H1 (cell line): ENCODE results near the gene PRUNE1. TPM values are rescaled to one million over a fixed set of nuclear protein-coding genes. Genes with fewer than 3 reads are reported as not detected.
A peak's percentile ranks its signal among the peaks of the same experiment; 100 is the strongest.

ENCODE experiments used
- CTCF ChIA-PET: fragments of 300-600 bp; sonication (Branson Sonifier 250); formaldehyde crosslinking; loops from one replicate; lab custom pipeline; 2021; ENCODE audit not compliant: partially characterized antibody; lab: Charles Lee
- POLR2A ChIA-PET: fragments of 300-600 bp; sonication (Branson Sonifier 250); formaldehyde crosslinking; loops from one replicate; lab custom pipeline; 2021; ENCODE audit warnings: inconsistent platforms; ENCODE audit not compliant: partially characterized antibody; lab: Charles Lee
- DNase-seq, 2 experiments: peaks; one replicate each; pipeline versions ENCODE4 v3.0.0 to v3.0.0-alpha.2; 2010 to 2022; ENCODE audit warnings: low spot score in 2 of 2, low read depth in 1 of 2, mixed read lengths in 1 of 2
- FAIRE-seq: peaks from 2 replicates; lab custom pipeline; 2011; peaks lifted over from hg19 to GRCh38; lab: Jason Lieb, UNC
- H2AFZ ChIP-seq: 2 replicates; pipeline ENCODE4 v1.8.1; 2012; ENCODE audit warnings: low read length, inconsistent platforms
- H2AK5ac ChIP-seq: 2 replicates; pipeline ENCODE4 v1.6.1; 2013; ENCODE audit warnings: low read depth, low read length
- H2BK120ac ChIP-seq: replicated peaks from 2 replicates; pipeline ENCODE3; 2013; ENCODE audit warnings: low read depth, low read length, inconsistent platforms
- H2BK12ac ChIP-seq: 2 replicates; pipeline ENCODE4 v1.6.1; 2013; ENCODE audit warnings: low read depth, low read length
- H2BK15ac ChIP-seq: 2 replicates; pipeline ENCODE4 v1.6.1; 2013; ENCODE audit warnings: low read length
- H2BK20ac ChIP-seq: 2 replicates; pipeline ENCODE4 v1.6.1; 2013; ENCODE audit warnings: low read length
- H2BK5ac ChIP-seq: 2 replicates; pipeline ENCODE4 v1.6.1; 2013; ENCODE audit warnings: low read depth, low read length
- H3K14ac ChIP-seq: 2 replicates; pipeline ENCODE4 v1.6.1; 2013; ENCODE audit warnings: inconsistent platforms; ENCODE audit not compliant: insufficient read length
- H3K18ac ChIP-seq: 2 replicates; pipeline ENCODE4 v1.6.1; 2013; ENCODE audit warnings: low read length; ENCODE audit errors: extremely low read depth
- H3K23ac ChIP-seq: 2 replicates; pipeline ENCODE4 v1.6.1; 2013; ENCODE audit warnings: inconsistent platforms; ENCODE audit not compliant: insufficient read length
- H3K23me2 ChIP-seq: 2 replicates; pipeline ENCODE4 v1.6.1; 2013; ENCODE audit warnings: low read depth, low read length
- H3K27ac ChIP-seq: 2 replicates; pipeline ENCODE4 v1.6.1; 2011; ENCODE audit warnings: low read depth, low read length, inconsistent platforms
- H3K27me3 ChIP-seq, 4 experiments: replicated peaks in 1 of 4; 1 replicate in 1 of 4; 2 replicates in 3 of 4; pipeline versions ENCODE4 v1.6.1 to v1.8.1; 2011 to 2013; ENCODE audit warnings: low read length in 3 of 4, mild to moderate bottlenecking in 3 of 4, inconsistent platforms in 2 of 4, mixed read lengths in 2 of 4, moderate library complexity in 1 of 4; ENCODE audit not compliant: control insufficient read depth in 3 of 4, insufficient read depth in 3 of 4; ENCODE audit errors: extremely low read depth in 1 of 4
- H3K36me3 ChIP-seq, 4 experiments: 2 replicates each; pipeline versions ENCODE4 v1.6.1 to v1.8.1; 2011 to 2013; ENCODE audit warnings: mild to moderate bottlenecking in 4 of 4, low read length in 3 of 4, moderate library complexity in 2 of 4, control low read depth in 1 of 4, inconsistent platforms in 1 of 4; ENCODE audit not compliant: insufficient read depth in 4 of 4, control insufficient read depth in 2 of 4
- H3K4ac ChIP-seq: replicated peaks from 2 replicates; pipeline ENCODE3; 2013; ENCODE audit warnings: low read length, low read depth, mixed read lengths, inconsistent platforms; ENCODE audit not compliant: insufficient read length
- H3K4me1 ChIP-seq, 4 experiments: replicated peaks in 1 of 4; 1 replicate in 1 of 4; 2 replicates in 3 of 4; pipeline versions ENCODE4 v1.6.1 to v1.8.1; 2011 to 2013; ENCODE audit warnings: low read length in 3 of 4, inconsistent platforms in 2 of 4, mixed read lengths in 1 of 4; ENCODE audit not compliant: insufficient read depth in 4 of 4, control insufficient read depth in 3 of 4
- H3K4me2 ChIP-seq, 2 experiments: 2 replicates each; pipeline versions ENCODE4 v1.6.1 to v1.8.1; 2011 to 2013; ENCODE audit warnings: low read depth in 2 of 2, low read length in 2 of 2, control low read depth in 1 of 2, inconsistent platforms in 1 of 2, mild to moderate bottlenecking in 1 of 2; ENCODE audit not compliant: insufficient read depth in 1 of 2
- H3K4me3 ChIP-seq, 4 experiments: fragments of 200-600, 300-600 bp in 1 of 4; sonication (generic), shearing (Covaris generic), sonication (Bioruptor Twin) in 1 of 4; 2 replicates each; pipeline versions ENCODE4 v1.5.1 to v1.8.1; 2011 to 2016; ENCODE audit warnings: low read length in 4 of 4, low read depth in 3 of 4, control low read depth in 2 of 4, inconsistent platforms in 2 of 4, mild to moderate bottlenecking in 2 of 4, mixed read lengths in 1 of 4, moderate library complexity in 1 of 4; ENCODE audit not compliant: insufficient read depth in 2 of 4; ENCODE audit errors: extremely low read depth in 1 of 4
- H3K56ac ChIP-seq: replicated peaks from 2 replicates; pipeline ENCODE3; 2013; ENCODE audit warnings: low read depth, mild to moderate bottlenecking, mixed read lengths, low read length, inconsistent platforms; ENCODE audit not compliant: insufficient read length
- H3K79me1 ChIP-seq: 2 replicates; pipeline ENCODE4 v1.6.1; 2013; ENCODE audit warnings: low read depth, low read length, control low read depth
- H3K79me2 ChIP-seq, 2 experiments: 2 replicates each; pipeline versions ENCODE4 v1.6.1 to v1.8.1; 2012 to 2013; ENCODE audit warnings: low read length in 2 of 2, mild to moderate bottlenecking in 2 of 2, inconsistent platforms in 1 of 2; ENCODE audit not compliant: insufficient read depth in 2 of 2, control insufficient read depth in 1 of 2
- H3K9ac ChIP-seq, 4 experiments: replicated peaks in 1 of 4; 1 replicate in 1 of 4; 2 replicates in 3 of 4; pipeline versions ENCODE4 v1.6.1 to v1.8.1; 2011 to 2013; ENCODE audit warnings: low read depth in 3 of 4, low read length in 3 of 4, control low read depth in 2 of 4, mild to moderate bottlenecking in 2 of 4, moderate library complexity in 2 of 4, inconsistent platforms in 1 of 4; ENCODE audit errors: extremely low read depth in 1 of 4
- H3K9me3 ChIP-seq, 2 experiments: 2 replicates each; pipeline versions ENCODE4 v1.6.1 to v1.8.1; 2012 to 2013; ENCODE audit warnings: mild to moderate bottlenecking in 2 of 2, moderate library complexity in 2 of 2, control low read depth in 1 of 2, inconsistent platforms in 1 of 2, low read depth in 1 of 2, low read length in 1 of 2, mixed read lengths in 1 of 2; ENCODE audit not compliant: insufficient read depth in 2 of 2
- H4K20me1 ChIP-seq, 2 experiments: replicated peaks in 1 of 2; 2 replicates each; pipeline versions ENCODE3 to v1.8.1; 2011 to 2013; ENCODE audit warnings: inconsistent platforms in 2 of 2, low read length in 2 of 2, mild to moderate bottlenecking in 1 of 2; ENCODE audit not compliant: insufficient read depth in 2 of 2, control insufficient read depth in 1 of 2
- H4K5ac ChIP-seq: 2 replicates; pipeline ENCODE4 v1.6.1; 2013; ENCODE audit warnings: low read length, low read depth, mixed read lengths, inconsistent platforms; ENCODE audit not compliant: insufficient read length
- H4K8ac ChIP-seq: 2 replicates; pipeline ENCODE4 v1.8.0; 2013; ENCODE audit warnings: mild to moderate bottlenecking, moderate library complexity, low read length, inconsistent platforms; ENCODE audit not compliant: insufficient read depth; ENCODE audit errors: extremely low read depth
- H4K91ac ChIP-seq: replicated peaks from 2 replicates; pipeline ENCODE3; 2013; ENCODE audit warnings: low read length, mixed read lengths, inconsistent platforms; ENCODE audit not compliant: insufficient read length
- BCL11A ChIP-seq, 2 experiments: IDR thresholded peaks; one replicate each; pipeline ENCODE4 v1.6.1; 2011; ENCODE audit warnings: low read depth in 2 of 2, low read length in 2 of 2, mild to moderate bottlenecking in 2 of 2
- HDAC6 ChIP-seq: IDR thresholded peaks from one replicate; pipeline ENCODE4 v1.7.1; 2012; ENCODE audit warnings: low read depth, mild to moderate bottlenecking, inconsistent platforms, low read length, moderate library complexity
- JUN ChIP-seq: IDR thresholded peaks from 2 replicates; pipeline ENCODE4 v1.6.1; 2011; ENCODE audit warnings: low read depth, mild to moderate bottlenecking, improper control_type of control experiment, low read length
- KDM5A ChIP-seq: fragments of 200-600 bp; IDR thresholded peaks from 2 replicates; pipeline ENCODE4 v1.7.1; 2012; ENCODE audit warnings: mild to moderate bottlenecking, low read length, inconsistent platforms, mixed read lengths
- RBBP5 ChIP-seq: IDR thresholded peaks from 2 replicates; pipeline ENCODE4 v1.7.1; 2012; ENCODE audit warnings: low read depth, mild to moderate bottlenecking, inconsistent platforms, low read length, moderate library complexity, borderline replicate concordance
- SIN3A ChIP-seq, 2 experiments: IDR thresholded peaks in 1 of 2; conservative IDR thresholded peaks in 1 of 2; 2 replicates each; pipeline ENCODE4 v1.6.1; 2011 to 2012; ENCODE audit warnings: low read length in 2 of 2, improper control_type of control experiment in 1 of 2, low read depth in 1 of 2, mild to moderate bottlenecking in 1 of 2
- SRF ChIP-seq: IDR thresholded peaks from 2 replicates; pipeline ENCODE4 v1.6.1; 2011; ENCODE audit warnings: mild to moderate bottlenecking, low read depth, low read length, moderate library complexity
- SUZ12 ChIP-seq: fragments of 200-600 bp; sonication (generic); IDR thresholded peaks from 2 replicates; pipeline ENCODE4 v1.6.1; 2012; ENCODE audit warnings: mild to moderate bottlenecking, inconsistent platforms, low read length, moderate library complexity, mixed read lengths
- TAF7 ChIP-seq: optimal IDR thresholded peaks from 2 replicates; pipeline ENCODE3; 2011; ENCODE audit warnings: low read depth, mild to moderate bottlenecking, inconsistent platforms, low read length, moderate library complexity, borderline replicate concordance
- ZNF274 ChIP-seq: IDR thresholded peaks from 2 replicates; pipeline ENCODE4 v1.7.0; 2012; ENCODE audit warnings: low read length, borderline replicate concordance; ENCODE audit errors: extremely low read depth
- WGBS, 2 experiments: shearing (Covaris generic) in 1 of 2; methylation state at CpG; one replicate each; pipeline versions ENCODE4 v1.1.6 to v1.1.7; 2013 to 2015; ENCODE audit warnings: low lambda C conversion rate in 2 of 2, mixed read lengths in 2 of 2, inconsistent platforms in 1 of 2, low coverage in 1 of 2, missing lambda C conversion rate in 1 of 2; ENCODE audit not compliant: insufficient replicate concordance in 2 of 2, insufficient coverage in 1 of 2, insufficient read length in 1 of 2; ENCODE audit errors: extremely low coverage in 1 of 2, missing lambda C conversion rate in 1 of 2; 5-methylcytosine and 5-hydroxymethylcytosine counted together
- polyA plus RNA-seq, 7 experiments: library from polyadenylated mRNA; depleted of rRNA in 3 of 7; stranded (reverse) in 5 of 7; unstranded in 2 of 7; fragments of >200 nt in 5 of 7; fragments of 200-250 nt in 2 of 7; gene quantifications; 1 replicate in 5 of 7; 2 replicates in 1 of 7; 4 replicates in 1 of 7; pipeline versions ENCODE4 v1.2.1 to v1.2.3, GENCODE V29; 2011 to 2013; ENCODE audit warnings: missing spikeins in 2 of 7, mixed read lengths in 2 of 7
- total RNA-seq: library from RNA; stranded (reverse); fragmentation: NEBNext Ultra II Directional; extraction: Animal tissue kit (Norgen Biotek cat#: 25700); gene quantifications from 2 replicates; pipeline ENCODE4 v1.2.1, GENCODE V29; 2021
- TF ChIP-seq, protein P1 (sequence below), 3 experiments: IDR thresholded peaks; 1 replicate in 2 of 3; 2 replicates in 1 of 3; pipeline versions ENCODE4 v1.5.1 to v1.6.1; 2011; ENCODE audit warnings: low read length in 3 of 3, mild to moderate bottlenecking in 3 of 3, inconsistent platforms in 2 of 3, low read depth in 1 of 3, moderate library complexity in 1 of 3; ENCODE audit not compliant: insufficient read depth in 1 of 3; ENCODE audit errors: control extremely low read depth in 1 of 3

PRUNE1 gene
- total and polyA plus RNA-seq, 2 of the 8 experiments (the other 6 are each of a cell fraction or from before 2014, with no cell fraction given) = 32.8 to 54.2 TPM

DNA sequence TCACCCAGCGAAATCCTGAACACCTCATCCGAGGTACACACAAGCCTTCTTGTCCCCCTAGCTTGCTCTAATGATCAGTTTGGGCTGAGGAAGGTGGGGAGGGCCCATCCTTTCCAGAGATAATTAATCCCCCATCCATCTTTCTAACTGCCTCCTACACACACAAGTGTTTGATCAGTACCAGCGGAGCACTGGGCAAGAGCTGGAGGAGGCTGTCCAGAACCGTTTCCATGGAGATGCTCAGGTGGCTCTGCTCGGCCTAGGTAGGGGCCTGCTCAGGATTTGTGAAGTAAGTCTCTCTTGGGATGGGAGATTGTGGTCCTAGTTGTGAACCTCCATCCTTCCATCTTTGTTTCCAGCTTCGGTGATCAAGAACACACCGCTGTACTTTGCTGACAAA lies 20.3 kb upstream of the PRUNE1 start:
- FAIRE-seq (no peak), DNase-seq (no peak)
- Histone ChIP-seq H2AFZ (no peak overlapping the region), H4K8ac (peak overlapping the region; percentile 78; the same call in 1 of the 2 replicates), H2AK5ac (no peak overlapping the region), H2BK120ac (no peak overlapping the region), H4K20me1 (no peaks in the 10 kb centered on the region), H3K14ac (no peak overlapping the region), H2BK5ac (no peak overlapping the region), H3K36me3 (no peaks in the 10 kb centered on the region), H2BK12ac (no peak overlapping the region), H3K18ac (no peak overlapping the region), H3K27ac (no peak overlapping the region), H3K27me3 (no peaks in the 10 kb centered on the region; a peak in 1 of 7 replicates), H2BK20ac (no peak overlapping the region), H3K9me3 (no peaks in the 10 kb centered on the region), H3K23ac (no peak overlapping the region), H3K4me3 (no peak overlapping the region), H4K5ac (no peak overlapping the region), H3K4me2 (no peak overlapping the region), H3K56ac (no peak overlapping the region), H2BK15ac (no peak overlapping the region), H3K4me1 (peaks cover 0 to 2% (median 0%) of the 10 kb centered on the region in 4 experiments; a peak in 1 of 7 replicates), H4K91ac (no peak overlapping the region), H3K79me2 (no peaks in the 10 kb centered on the region), H3K79me1 (no peaks in the 10 kb centered on the region; the same call in 1 of the 2 replicates), H3K9ac (no peak overlapping the region), H3K4ac (no peak overlapping the region), H3K23me2 (no peaks in the 10 kb centered on the region; the same call in 1 of the 2 replicates)
- ChIA-PET POLR2A (interaction anchor here (0.6 to 11.3 kb wide), 5 partner anchors 8 to 112 kb away, joined by 3 to 133 read pairs (median 4); partner anchors contain the start of gene CERS2), CTCF (interaction anchor here (3.3 to 14.5 kb wide), 3 partner anchors 9 to 16 kb away, joined by 20 to 183 read pairs (median 142); partner anchors contain the start of gene MINDY1)
- WGBS, 2 experiments = 92% methylated on average over 7 of the region's 7 CpGs; no CpG with 5 or more reads in 1 of the 2 experiments
- TF ChIP-seq, protein P1, sequence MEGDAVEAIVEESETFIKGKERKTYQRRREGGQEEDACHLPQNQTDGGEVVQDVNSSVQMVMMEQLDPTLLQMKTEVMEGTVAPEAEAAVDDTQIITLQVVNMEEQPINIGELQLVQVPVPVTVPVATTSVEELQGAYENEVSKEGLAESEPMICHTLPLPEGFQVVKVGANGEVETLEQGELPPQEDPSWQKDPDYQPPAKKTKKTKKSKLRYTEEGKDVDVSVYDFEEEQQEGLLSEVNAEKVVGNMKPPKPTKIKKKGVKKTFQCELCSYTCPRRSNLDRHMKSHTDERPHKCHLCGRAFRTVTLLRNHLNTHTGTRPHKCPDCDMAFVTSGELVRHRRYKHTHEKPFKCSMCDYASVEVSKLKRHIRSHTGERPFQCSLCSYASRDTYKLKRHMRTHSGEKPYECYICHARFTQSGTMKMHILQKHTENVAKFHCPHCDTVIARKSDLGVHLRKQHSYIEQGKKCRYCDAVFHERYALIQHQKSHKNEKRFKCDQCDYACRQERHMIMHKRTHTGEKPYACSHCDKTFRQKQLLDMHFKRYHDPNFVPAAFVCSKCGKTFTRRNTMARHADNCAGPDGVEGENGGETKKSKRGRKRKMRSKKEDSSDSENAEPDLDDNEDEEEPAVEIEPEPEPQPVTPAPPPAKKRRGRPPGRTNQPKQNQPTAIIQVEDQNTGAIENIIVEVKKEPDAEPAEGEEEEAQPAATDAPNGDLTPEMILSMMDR (IDR thresholded peaks at IDR 0.05; ENCODE audit: control extremely low read depth in 1 of 3, insufficient read depth in 1 of 3, low read depth in 1 of 3, low read length in 3 of 3) = no peak
- TF ChIP-seq SRF (no peak), HDAC6 (no peak), TAF7 (no peak), SIN3A (conservative IDR thresholded peaks at IDR 0.05 in 1 of 2, IDR thresholded peaks at IDR 0.05 in 1 of 2; ENCODE audit: low read depth in 1 of 2, low read length in 2 of 2) (no peak), JUN (no peak), BCL11A (IDR thresholded peaks at IDR 0.05; ENCODE audit: low read depth in 2 of 2, low read length in 2 of 2) (no peak), KDM5A (no peak), RBBP5 (no peak), ZNF274 (no peak), SUZ12 (no peak)
